Transverse colon (tissue), 4 donors: ENCODE data around the gene COPB2. TPM values are rescaled to one million over a fixed set of nuclear protein-coding genes. Genes with fewer than 3 reads are reported as not detected.

Experiments used
- DNase-seq: peaks from one replicate; pipeline ENCODE4 v3.0.0-alpha.2; 2019
- H3K27ac ChIP-seq, 4 donors: fragments of 200-600 bp; sonication (generic); 2 replicates each; pipeline ENCODE4 v1.5.1; 2016 to 2018; ENCODE audit warnings: inconsistent platforms in 4 of 4
- H3K27me3 ChIP-seq: fragments of 200-600 bp; sonication (generic); 2 replicates; pipeline ENCODE4 v1.5.1; 2017; ENCODE audit warnings: inconsistent platforms
- H3K36me3 ChIP-seq, 4 donors: fragments of 200-600 bp; sonication (generic); 2 replicates each; pipeline ENCODE4 v1.5.1; 2017 to 2019; ENCODE audit warnings: inconsistent platforms in 4 of 4
- H3K4me1 ChIP-seq, 4 donors: fragments of 200-600 bp; sonication (generic); 2 replicates each; pipeline ENCODE4 v1.5.1; 2017 to 2020; ENCODE audit warnings: inconsistent platforms in 4 of 4
- H3K4me3 ChIP-seq, 4 donors: fragments of 200-600 bp; sonication (generic); 1 replicate in 1 of 4; 2 replicates in 3 of 4; pipeline versions ENCODE4 v1.5.1 to v1.6.1; 2017 to 2019; ENCODE audit warnings: inconsistent platforms in 4 of 4
- H3K9me3 ChIP-seq, 2 donors: fragments of 200-600 bp; sonication (generic); 2 replicates each; pipeline ENCODE4 v1.5.1; 2017 to 2019; ENCODE audit warnings: inconsistent platforms in 2 of 2
- CTCF ChIP-seq, 5 experiments: fragments of 200-600 bp in 3 of 5; fragments of 450-650 bp in 2 of 5; sonication (generic) in 3 of 5; IDR thresholded peaks; 1 replicate in 2 of 5; 2 replicates in 3 of 5; pipeline ENCODE4 v1.5.1; 2016 to 2017; ENCODE audit warnings: antibody characterized with exemption in 5 of 5, inconsistent platforms in 3 of 5, mild to moderate bottlenecking in 2 of 5, moderate library complexity in 1 of 5
- EP300 ChIP-seq: sonication (generic); formaldehyde crosslinking; IDR thresholded peaks from one replicate; pipeline ENCODE4 v1.6.1; 2017; ENCODE audit warnings: antibody characterized with exemption, low read depth
- POLR2A ChIP-seq: fragments of 450-650 bp; IDR thresholded peaks from one replicate; pipeline ENCODE4 v1.6.1; 2016; ENCODE audit warnings: antibody characterized with exemption, mild to moderate bottlenecking, moderate library complexity
- POLR2AphosphoS5 ChIP-seq, 3 donors: sonication (generic); formaldehyde crosslinking; IDR thresholded peaks; one replicate each; pipeline ENCODE4 v1.6.1; 2016; ENCODE audit warnings: antibody characterized with exemption in 3 of 3
- WGBS, 2 donors: methylation state at CpG; one replicate each; pipeline ENCODE4 v1.1.5; 2018; ENCODE audit warnings: low coverage in 1 of 2; 5-methylcytosine and 5-hydroxymethylcytosine counted together
- in situ Hi-C, 4 donors: fragments of 200-750 bp; cut with MboI; loops; one replicate each; pipeline versions ENCODE4 v1.15.0 to v1.15.1; 2017; ENCODE audit warnings: low sequenced_read_pairs in 3 of 4, low pct_ligation_motif_present in 1 of 4, low pct_unique_long_range_greater_than_20kb in 1 of 4
- intact Hi-C: fragments of 100-400 bp; cut with DNase I; formaldehyde crosslinking; loops from one replicate; pipeline ENCODE4 v1.15.1; 2023; ENCODE audit warnings: low total_unique reads
- small RNA-seq, 4 donors: library from RNA; depleted of rRNA; stranded (forward); fragments of <200 nt; gene quantifications; one replicate each; pipeline ENCODE3, GENCODE V24; 2016
- total RNA-seq, 4 donors: library from RNA; depleted of rRNA; stranded (reverse); fragments of >200 nt; gene quantifications; one replicate each; pipeline ENCODE4 v1.1.0, GENCODE V29; 2016

Gene COPB2
- total RNA-seq, 4 donors from 2014 or later, result 38.9 to 86.3 (median 56.3) TPM

GRCh38 chr3:139309061-139309591, 80.3 kb downstream of the COPB2 start:
- Histone ChIP-seq H3K27me3 (no peaks in the 10 kb centered on the region), H3K4me3 (no peak overlapping the region), H3K27ac (no peak overlapping the region), H3K36me3 (no peaks in the 10 kb centered on the region), H3K9me3 (no peaks in the 10 kb centered on the region), H3K4me1 (no peaks in the 10 kb centered on the region)
- in situ Hi-C loops, result loop anchor here in 2 of 4 donors (25.0 kb wide), 2 partner anchors 197 to 897 kb away; no protein-coding TSS in a partner anchor
- TF ChIP-seq POLR2AphosphoS5 (IDR thresholded peaks at IDR 0.05), result no peak
- no peak for TF ChIP-seq POLR2A
- no peak for TF ChIP-seq CTCF (IDR thresholded peaks at IDR 0.05)
- TF ChIP-seq EP300, result no peak
- no peak for DNase-seq
- 51% methylated on average over 2 of the region's 2 CpGs; no CpG with 5 or more reads in 1 of the 2 donors for WGBS, 2 donors
- intact Hi-C loops, result no loop called here

GRCh38 chr3:139308560-139308959, 80.9 kb downstream of the COPB2 start:
- DNase-seq, result no peak
- Histone ChIP-seq H3K4me1 (no peaks in the 10 kb centered on the region), H3K27ac (no peak overlapping the region), H3K4me3 (no peak overlapping the region), H3K27me3 (no peaks in the 10 kb centered on the region), H3K9me3 (no peaks in the 10 kb centered on the region), H3K36me3 (no peaks in the 10 kb centered on the region)
- intact Hi-C loops (no loop called here), in situ Hi-C loops (loop anchor here in 2 of 4 donors (25.0 kb wide), 2 partner anchors 196 to 896 kb away; no protein-coding TSS in a partner anchor)
- WGBS, 2 donors, result 48% methylated on average over 4 of the region's 4 CpGs; no CpG with 5 or more reads in 1 of the 2 donors
- no peak for TF ChIP-seq CTCF (IDR thresholded peaks at IDR 0.05)
- no peak for TF ChIP-seq POLR2AphosphoS5 (IDR thresholded peaks at IDR 0.05)
- TF ChIP-seq EP300, result no peak
- no peak for TF ChIP-seq POLR2A

DNA sequence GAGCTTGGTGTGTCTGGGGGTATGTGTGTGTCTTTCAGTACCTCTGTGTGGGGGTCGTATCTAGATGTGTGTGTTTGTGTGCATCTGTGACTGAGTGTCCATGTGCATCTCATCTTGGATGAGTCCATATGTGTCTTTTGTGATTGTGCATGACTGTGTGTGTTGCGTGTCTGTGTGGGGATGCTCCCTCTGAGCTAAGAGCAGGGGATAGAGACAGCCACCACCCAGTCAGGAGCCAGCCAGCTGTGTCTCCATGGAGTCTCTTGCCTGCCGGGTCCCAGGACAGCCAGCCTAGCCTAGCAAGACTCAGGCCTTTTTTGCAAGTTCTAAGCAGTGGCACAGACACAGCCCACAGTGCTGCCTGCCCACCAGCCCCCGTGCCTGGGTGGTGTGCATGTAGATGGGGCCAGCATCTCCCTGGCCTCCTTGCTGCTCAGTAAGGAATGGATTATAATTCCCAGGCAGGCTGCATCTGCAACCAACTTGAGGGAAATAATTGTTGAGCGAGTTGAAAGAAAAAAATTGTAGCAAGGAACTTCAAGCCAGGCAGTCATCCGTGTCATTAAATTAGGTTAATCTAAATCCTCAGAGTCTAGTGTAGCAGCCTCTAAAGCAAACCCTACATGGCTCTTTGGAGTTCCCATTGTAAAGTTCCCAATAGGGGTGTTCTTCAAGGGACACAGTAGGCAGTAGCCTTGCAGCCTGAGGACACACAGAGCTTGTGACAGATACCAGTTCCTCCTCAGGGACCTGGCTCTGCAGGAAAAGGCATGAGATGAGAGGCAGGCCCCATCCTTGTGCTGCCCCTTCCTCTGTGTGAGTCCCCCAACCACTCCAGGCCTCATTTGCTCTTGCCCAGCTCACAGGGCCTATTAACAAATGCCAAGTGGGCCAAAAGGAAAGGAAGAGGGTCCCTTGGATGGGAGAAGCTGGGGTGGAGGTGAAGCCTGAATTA, 81.6 kb downstream of the COPB2 start:
- in situ Hi-C loops, result loop anchor here in 2 of 4 donors (25.0 kb wide), 2 partner anchors 196 to 896 kb away; no protein-coding TSS in a partner anchor
- H3K36me3 ChIP-seq, result no peaks in the 10 kb centered on the region
- H3K27me3 ChIP-seq, result no peaks in the 10 kb centered on the region
- no peak overlapping the region for H3K4me3 ChIP-seq
- no peak for TF ChIP-seq POLR2A
- TF ChIP-seq CTCF (IDR thresholded peaks at IDR 0.05), result no peak
- TF ChIP-seq POLR2AphosphoS5 (IDR thresholded peaks at IDR 0.05), result no peak
- TF ChIP-seq EP300, result no peak
- intact Hi-C loops, result no loop called here
- 88% methylated on average over 5 of the region's 6 CpGs; no CpG with 5 or more reads in 1 of the 2 donors for WGBS, 2 donors
- no peak for DNase-seq
- no peaks in the 10 kb centered on the region for H3K9me3 ChIP-seq
- H3K27ac ChIP-seq, result no peak overlapping the region
- H3K4me1 ChIP-seq, result no peaks in the 10 kb centered on the region

Small RNA genes lying within 50 kb of the gene (small RNA-seq; reads per million reads assigned to genes)
- gene RF00026, result 0 reads per million in 4 donors

Other genes with a start within 250 kb of the COPB2 start
- 10 to 100 TPM; 14.6 to 62.7 (median 51.6) TPM for gene MRPS22, start 45.6 kb downstream of the COPB2 start, total RNA-seq
- gene RBP2, start 86.9 kb upstream of the COPB2 start, total RNA-seq, result 1 to 10 TPM in 1 of 4 donors, not detected in 3; 3.4 TPM
- gene RBP1, start 150.1 kb upstream of the COPB2 start, total RNA-seq, result 1 to 10 TPM in 2 of 4 donors, not detected in 2; 2.7 to 6.4 TPM